OCI-LY7 (cell line): ENCODE results near the gene BMPR2. TPM values are rescaled to one million over a fixed set of nuclear protein-coding genes. Genes with fewer than 3 reads are reported as not detected.

Experiments used
- BruUV-seq: library from RNA; stranded (reverse); fragments of 400-500 nt; replicated peaks from 2 replicates; lab custom pipeline; 2021; lab: Mats Ljungman, UMichigan
- CTCF ChIA-PET: fragments of 300-600 bp; sonication (Branson Sonifier 250); formaldehyde crosslinking; loops from one replicate; lab custom pipeline; 2022; ENCODE audit warnings: antibody characterized with exemption; ENCODE audit not compliant: unreplicated experiment; lab: Charles Lee
- POLR2A ChIA-PET: fragments of 300-600 bp; sonication (Branson Sonifier 250); formaldehyde crosslinking; loops from one replicate; lab custom pipeline; 2022; ENCODE audit warnings: antibody characterized with exemption; lab: Charles Lee
- DNase-seq: peaks from one replicate; pipeline ENCODE4 v3.0.0-alpha.2; 2015; ENCODE audit warnings: low spot score
- H2AFZ ChIP-seq: fragments of 200-600 bp; sonication (generic), shearing (Covaris generic); 2 replicates; pipeline ENCODE4 v1.6.1; 2014; ENCODE audit warnings: mild to moderate bottlenecking, antibody characterized with exemption, low read length, moderate library complexity
- H3K27ac ChIP-seq: fragments of 200-600 bp; sonication (generic); 2 replicates; pipeline ENCODE4 v1.5.1; 2014; ENCODE audit warnings: mixed run types, low read depth, mild to moderate bottlenecking, moderate library complexity, low read length, inconsistent platforms; ENCODE audit not compliant: poor library complexity, severe bottlenecking
- H3K36me3 ChIP-seq: fragments of 200-600 bp; sonication (generic); 2 replicates; pipeline ENCODE4 v1.6.1; 2014; ENCODE audit warnings: mild to moderate bottlenecking, antibody characterized with exemption, low read length, moderate library complexity, mixed read lengths; ENCODE audit not compliant: insufficient read depth
- H3K4me1 ChIP-seq: fragments of 200-600 bp; sonication (generic); 2 replicates; pipeline ENCODE4 v1.5.1; 2014; ENCODE audit warnings: mild to moderate bottlenecking, low read length; ENCODE audit not compliant: insufficient read depth, poor library complexity, severe bottlenecking
- H3K4me2 ChIP-seq: fragments of 200-600 bp; sonication (generic); 2 replicates; pipeline ENCODE4 v1.6.1; 2014; ENCODE audit warnings: mild to moderate bottlenecking, low read length
- H3K4me3 ChIP-seq: fragments of 200-600 bp; sonication (generic); 2 replicates; pipeline ENCODE4 v1.5.1; 2014; ENCODE audit warnings: mild to moderate bottlenecking, low read depth, low read length; ENCODE audit not compliant: poor library complexity, severe bottlenecking
- H3K79me2 ChIP-seq: fragments of 200-600 bp; sonication (generic); 2 replicates; pipeline ENCODE4 v1.6.1; 2016; ENCODE audit warnings: low read depth, mild to moderate bottlenecking, low read length, moderate library complexity, mixed read lengths; ENCODE audit not compliant: insufficient read depth
- H3K9me2 ChIP-seq: fragments of 200-600 bp; sonication (generic); 2 replicates; pipeline ENCODE4 v1.6.1; 2016; ENCODE audit warnings: mild to moderate bottlenecking, low read length, mixed read lengths; ENCODE audit not compliant: insufficient read depth
- H3K9me3 ChIP-seq: fragments of 200-600 bp; sonication (generic); 2 replicates; pipeline ENCODE4 v1.6.1; 2014; ENCODE audit warnings: mild to moderate bottlenecking, mixed run types, low read length, mixed read lengths
- H4K20me1 ChIP-seq: fragments of 200-600 bp; sonication (generic); 2 replicates; pipeline ENCODE4 v1.6.1; 2014; ENCODE audit warnings: mild to moderate bottlenecking, antibody characterized with exemption, low read length, moderate library complexity, mixed read lengths; ENCODE audit not compliant: insufficient read depth
- CTCF ChIP-seq: fragments of 200-600 bp; sonication (generic); conservative IDR thresholded peaks from 2 replicates; pipeline ENCODE4 v1.5.1; 2014; ENCODE audit warnings: mild to moderate bottlenecking, antibody characterized with exemption, low read length, moderate library complexity, mixed read lengths
- EZH2phosphoT487 ChIP-seq: fragments of 200-600 bp; sonication (generic); IDR thresholded peaks from 2 replicates; pipeline ENCODE4 v1.6.1; 2018; ENCODE audit warnings: low read depth, borderline replicate concordance, mild to moderate bottlenecking, mixed run types, antibody characterized with exemption, low read length, moderate library complexity, mixed read lengths
- intact Hi-C: fragments of 100-400 bp; cut with micrococcal nuclease; formaldehyde crosslinking; loops from one replicate; pipeline ENCODE4 v1.10.0; 2022; ENCODE audit not compliant: unreplicated experiment
- total RNA-seq, 2 experiments: library from RNA; depleted of rRNA in 1 of 2; stranded (reverse); fragments of >200 nt in 1 of 2; shearing (Covaris generic) in 1 of 2; gene quantifications; 2 replicates each; pipeline ENCODE4 v1.2.3, GENCODE V29; 2014 to 2022

Gene BMPR2
- total RNA-seq, 2 experiments from 2014 or later = 4.3 to 14.7 TPM

GRCh38 chr2:202377207-202377761 is 1.2 kb downstream of the BMPR2 start:
- no peaks in the 10 kb centered on the region for H3K9me2 ChIP-seq
- peak; percentile 44 for DNase-seq
- intact Hi-C loops = loop anchor here (5.0 kb wide), 2 partner anchors 110 to 260 kb away; partner anchors contain the start of gene NOP58
- peak overlapping the region; percentile 95 for H3K4me2 ChIP-seq
- peak overlapping the region; percentile 2 for H3K27ac ChIP-seq
- peaks cover 46% of the 10 kb centered on the region; the same call in 1 of the 2 replicates for H3K79me2 ChIP-seq
- no peaks in the 10 kb centered on the region for H3K36me3 ChIP-seq
- no peaks in the 10 kb centered on the region for H3K9me3 ChIP-seq
- BruUV-seq = no TSS peak
- peaks cover 4% of the 10 kb centered on the region; the same call in 1 of the 2 replicates for H4K20me1 ChIP-seq
- H3K4me1 ChIP-seq = peaks cover 31% of the 10 kb centered on the region
- POLR2A ChIA-PET = interaction anchor here (0.6 to 2.0 kb wide), 6 partner anchors 11 to 639 kb away, joined by 3 to 6 read pairs (median 3); no protein-coding TSS in a partner anchor
- TF ChIP-seq EZH2phosphoT487 = no peak
- TF ChIP-seq CTCF = no peak
- CTCF ChIA-PET = no interaction called here
- peak overlapping the region; percentile 93; the same call in 1 of the 2 replicates for H2AFZ ChIP-seq
- H3K4me3 ChIP-seq = peak overlapping the region; percentile 91

- Histone ChIP-seq H3K4me1 (peaks cover 31% of the 10 kb centered on the region), H3K27ac (peak overlapping the region; percentile 2), H3K79me2 (peaks cover 54% of the 10 kb centered on the region; the same call in 1 of the 2 replicates), H2AFZ (no peak overlapping the region), H3K36me3 (no peaks in the 10 kb centered on the region), H3K9me2 (no peaks in the 10 kb centered on the region), H3K4me3 (peak overlapping the region; percentile 91), H3K4me2 (peak overlapping the region; percentile 95), H4K20me1 (peaks cover 4% of the 10 kb centered on the region; the same call in 1 of the 2 replicates), H3K9me3 (no peaks in the 10 kb centered on the region)
- BruUV-seq = TSS peak; percentile 56
- CTCF ChIA-PET = no interaction called here
- no peak for DNase-seq
- POLR2A ChIA-PET = interaction anchor here (0.7 to 2.0 kb wide), 4 partner anchors 10 to 111 kb away, joined by 3 to 6 read pairs (median 4); no protein-coding TSS in a partner anchor
- intact Hi-C loops = loop anchor here (5.0 kb wide), 2 partner anchors 111 to 259 kb away; partner anchors contain the start of gene NOP58
- TF ChIP-seq EZH2phosphoT487 = no peak
- TF ChIP-seq CTCF = no peak
Measured at GRCh38 chr2:202378001-202378400, 1.9 kb downstream of the BMPR2 start.
